ENCODE measurements around the gene GLS. TPM values are rescaled to one million over a fixed set of nuclear protein-coding genes. Genes with fewer than 3 reads are reported as not detected.

Gene GLS
- total RNA-seq, 1 donor = 588 TPM

DNA sequence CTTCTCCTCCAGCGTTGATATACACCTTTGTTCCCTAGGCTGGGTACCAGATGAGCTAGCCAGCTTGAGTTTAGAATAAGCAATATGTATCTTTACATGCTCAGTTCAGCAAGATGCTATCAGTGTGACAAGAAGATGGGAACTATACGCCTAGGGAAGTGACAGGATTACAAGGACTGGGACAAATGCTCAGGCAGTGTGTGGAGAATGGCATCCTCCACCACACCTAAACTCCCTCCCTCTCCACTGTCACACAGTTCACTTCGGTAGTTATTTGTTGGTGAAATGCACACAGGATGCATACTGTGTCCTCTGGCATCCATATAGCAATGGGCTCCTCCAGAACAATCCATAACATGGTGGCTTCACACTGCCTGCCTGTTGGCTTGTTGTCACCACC lies 125.7 kb downstream of the GLS start:
- Histone ChIP-seq H3K4me1 (ENCODE audit: insufficient read depth, low read length) (peaks cover 16% of the 10 kb centered on the region), H3K4me2 (ENCODE audit: insufficient read depth, low read length) (no peak overlapping the region), H4K20me1 (ENCODE audit: insufficient read depth, low read length) (peaks cover 26% of the 10 kb centered on the region), H3K36me3 (ENCODE audit: insufficient read depth, low read length) (peaks cover 98% of the 10 kb centered on the region), H3K79me2 (ENCODE audit: insufficient read depth, low read length) (peaks cover 40% of the 10 kb centered on the region), H3K9me3 (ENCODE audit: low read depth, low read length) (no peaks in the 10 kb centered on the region), H3K4me3 (ENCODE audit: insufficient read depth, low read length) (no peak overlapping the region), H3K27ac (ENCODE audit: low read depth, low read length) (no peak overlapping the region), H3K27me3 (ENCODE audit: insufficient read depth, low read length) (no peaks in the 10 kb centered on the region), H2AFZ (ENCODE audit: low read length) (no peak overlapping the region)
- DNase-seq (ENCODE audit: insufficient read length, low spot score, missing footprints) = no peak
- TF ChIP-seq, protein P1, sequence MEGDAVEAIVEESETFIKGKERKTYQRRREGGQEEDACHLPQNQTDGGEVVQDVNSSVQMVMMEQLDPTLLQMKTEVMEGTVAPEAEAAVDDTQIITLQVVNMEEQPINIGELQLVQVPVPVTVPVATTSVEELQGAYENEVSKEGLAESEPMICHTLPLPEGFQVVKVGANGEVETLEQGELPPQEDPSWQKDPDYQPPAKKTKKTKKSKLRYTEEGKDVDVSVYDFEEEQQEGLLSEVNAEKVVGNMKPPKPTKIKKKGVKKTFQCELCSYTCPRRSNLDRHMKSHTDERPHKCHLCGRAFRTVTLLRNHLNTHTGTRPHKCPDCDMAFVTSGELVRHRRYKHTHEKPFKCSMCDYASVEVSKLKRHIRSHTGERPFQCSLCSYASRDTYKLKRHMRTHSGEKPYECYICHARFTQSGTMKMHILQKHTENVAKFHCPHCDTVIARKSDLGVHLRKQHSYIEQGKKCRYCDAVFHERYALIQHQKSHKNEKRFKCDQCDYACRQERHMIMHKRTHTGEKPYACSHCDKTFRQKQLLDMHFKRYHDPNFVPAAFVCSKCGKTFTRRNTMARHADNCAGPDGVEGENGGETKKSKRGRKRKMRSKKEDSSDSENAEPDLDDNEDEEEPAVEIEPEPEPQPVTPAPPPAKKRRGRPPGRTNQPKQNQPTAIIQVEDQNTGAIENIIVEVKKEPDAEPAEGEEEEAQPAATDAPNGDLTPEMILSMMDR (IDR thresholded peaks at IDR 0.05; ENCODE audit: extremely low read depth, low read depth, low read length) = no peak

DNA sequence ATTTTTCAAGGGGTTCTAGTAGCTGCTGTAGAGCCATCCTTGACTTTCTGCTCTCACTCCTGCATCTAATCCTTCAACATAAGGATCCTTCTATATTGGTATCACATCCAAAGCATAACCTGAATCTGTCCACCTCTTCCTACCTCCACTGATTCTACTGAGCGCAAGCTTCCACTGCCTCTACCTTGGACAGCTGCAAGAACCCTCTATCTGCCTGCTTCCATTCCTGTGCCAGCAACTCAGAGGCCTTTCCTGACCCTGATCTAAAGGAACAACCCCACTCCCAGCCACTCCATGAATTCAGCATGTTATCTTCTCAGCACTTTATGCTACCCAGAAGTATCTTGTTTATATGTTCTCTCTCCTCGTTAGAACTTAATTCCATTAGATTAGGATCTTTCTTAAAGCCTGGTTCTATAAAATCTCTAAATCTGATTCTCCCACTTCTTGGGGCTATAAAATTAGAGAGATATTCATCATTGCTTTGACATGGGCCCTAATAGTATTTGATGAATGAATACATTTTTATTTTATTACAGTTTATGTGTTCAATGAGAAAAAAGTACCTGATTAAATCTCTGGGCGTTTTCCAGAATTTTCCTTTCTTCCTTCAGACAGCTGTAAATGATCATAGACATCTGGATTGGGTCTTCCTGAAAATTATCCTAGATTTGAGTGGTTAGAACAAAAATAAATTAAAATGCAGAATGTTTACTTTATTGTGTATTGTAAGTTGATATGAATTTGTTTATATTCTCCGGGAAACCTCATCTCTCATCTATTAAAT lies 126.6 kb downstream of the GLS start:
- H3K79me2 ChIP-seq (ENCODE audit: insufficient read depth, low read length) = peaks cover 47% of the 10 kb centered on the region
- H2AFZ ChIP-seq (ENCODE audit: low read length) = no peak overlapping the region
- H3K9me3 ChIP-seq (ENCODE audit: low read depth, low read length) = no peaks in the 10 kb centered on the region
- no peak overlapping the region for H3K4me3 ChIP-seq (ENCODE audit: insufficient read depth, low read length)
- H3K36me3 ChIP-seq (ENCODE audit: insufficient read depth, low read length) = peaks cover 95% of the 10 kb centered on the region
- no peak for DNase-seq (ENCODE audit: insufficient read length, low spot score, missing footprints)
- TF ChIP-seq, protein P1 (IDR thresholded peaks at IDR 0.05; ENCODE audit: extremely low read depth, low read depth, low read length) = no peak
- H3K27ac ChIP-seq (ENCODE audit: low read depth, low read length) = no peak overlapping the region
- peaks cover 30% of the 10 kb centered on the region for H4K20me1 ChIP-seq (ENCODE audit: insufficient read depth, low read length)
- H3K4me1 ChIP-seq (ENCODE audit: insufficient read depth, low read length) = peaks cover 22% of the 10 kb centered on the region
- H3K27me3 ChIP-seq (ENCODE audit: insufficient read depth, low read length) = no peaks in the 10 kb centered on the region
- no peak overlapping the region for H3K4me2 ChIP-seq (ENCODE audit: insufficient read depth, low read length)

DNA sequence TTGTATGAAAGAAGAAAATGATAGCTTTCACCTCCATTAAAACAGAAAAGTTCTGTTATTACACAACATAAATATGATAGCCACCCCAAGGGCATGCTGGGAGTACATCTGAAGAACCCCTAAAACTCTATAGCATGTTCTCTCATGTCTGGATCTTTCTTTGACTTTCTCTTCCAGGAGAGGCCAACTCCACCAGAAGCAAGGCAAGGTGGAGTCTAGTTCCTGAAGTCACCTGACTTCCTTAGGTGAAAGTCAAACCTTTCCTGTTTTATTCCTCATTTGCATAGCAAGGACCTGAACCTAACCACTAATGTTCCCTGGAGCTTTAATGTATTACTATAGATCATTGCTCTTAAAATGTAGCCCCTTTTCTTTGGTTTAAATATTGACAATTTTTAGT lies 127.7 kb downstream of the GLS start:
- Histone ChIP-seq H3K9me3 (ENCODE audit: low read depth, low read length) (no peaks in the 10 kb centered on the region), H3K4me1 (ENCODE audit: insufficient read depth, low read length) (peaks cover 28% of the 10 kb centered on the region), H4K20me1 (ENCODE audit: insufficient read depth, low read length) (peaks cover 38% of the 10 kb centered on the region), H3K4me3 (ENCODE audit: insufficient read depth, low read length) (no peak overlapping the region), H3K79me2 (ENCODE audit: insufficient read depth, low read length) (peaks cover 58% of the 10 kb centered on the region), H3K27ac (ENCODE audit: low read depth, low read length) (no peak overlapping the region), H3K36me3 (ENCODE audit: insufficient read depth, low read length) (peaks cover 88% of the 10 kb centered on the region), H3K27me3 (ENCODE audit: insufficient read depth, low read length) (no peaks in the 10 kb centered on the region), H3K4me2 (ENCODE audit: insufficient read depth, low read length) (no peak overlapping the region), H2AFZ (ENCODE audit: low read length) (no peak overlapping the region)
- no peak for DNase-seq (ENCODE audit: insufficient read length, low spot score, missing footprints)
- TF ChIP-seq, protein P1 (IDR thresholded peaks at IDR 0.05; ENCODE audit: extremely low read depth, low read depth, low read length) = no peak

DNA sequence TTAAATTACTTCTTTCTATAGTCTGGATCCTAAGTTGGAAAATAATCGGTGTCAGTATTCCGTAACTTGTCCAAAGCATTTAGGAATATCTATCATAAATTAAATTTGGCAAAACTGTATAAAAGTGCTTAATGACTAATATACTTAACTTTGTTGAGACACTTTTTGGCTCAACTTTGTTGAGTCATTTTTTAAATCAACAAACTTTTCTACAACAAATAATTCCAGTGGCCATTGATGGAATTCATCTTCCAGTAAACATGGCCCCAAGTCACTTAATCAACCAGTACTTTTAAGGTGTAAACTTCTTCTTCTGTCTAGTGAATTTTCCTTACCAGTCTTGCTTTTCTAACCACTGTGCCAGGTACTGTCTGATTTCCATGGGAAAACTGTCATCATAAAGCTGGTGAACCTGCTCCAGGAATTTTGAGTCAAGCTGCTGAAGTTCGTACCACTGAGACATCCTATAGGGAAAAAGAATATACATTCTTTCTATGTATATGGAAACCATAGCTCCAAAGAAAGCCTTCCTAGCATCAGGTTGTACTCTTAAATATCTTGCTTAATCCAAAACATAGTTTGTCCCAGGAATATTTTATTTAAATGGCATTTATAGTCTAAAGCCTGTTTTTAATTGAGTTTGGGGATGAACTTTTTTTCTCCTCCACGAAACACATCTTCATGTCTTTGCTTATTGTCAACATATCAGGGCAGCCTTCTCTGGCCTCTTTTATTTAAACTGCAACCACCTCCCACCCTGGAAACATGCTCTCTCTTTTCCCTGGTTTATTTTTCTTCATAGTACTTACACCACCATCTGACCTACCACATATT lies 129.1 kb downstream of the GLS start:
- no peak overlapping the region for H2AFZ ChIP-seq (ENCODE audit: low read length)
- peaks cover 33% of the 10 kb centered on the region for H3K4me1 ChIP-seq (ENCODE audit: insufficient read depth, low read length)
- peaks cover 44% of the 10 kb centered on the region for H4K20me1 ChIP-seq (ENCODE audit: insufficient read depth, low read length)
- no peak overlapping the region for H3K4me3 ChIP-seq (ENCODE audit: insufficient read depth, low read length)
- peak overlapping the region; percentile 6 for H3K4me2 ChIP-seq (ENCODE audit: insufficient read depth, low read length)
- TF ChIP-seq, protein P1 (IDR thresholded peaks at IDR 0.05; ENCODE audit: extremely low read depth, low read depth, low read length) = no peak
- no peak for DNase-seq (ENCODE audit: insufficient read length, low spot score, missing footprints)
- H3K9me3 ChIP-seq (ENCODE audit: low read depth, low read length) = no peaks in the 10 kb centered on the region
- peak overlapping the region; percentile 8 for H3K27ac ChIP-seq (ENCODE audit: low read depth, low read length)
- peaks cover 62% of the 10 kb centered on the region for H3K79me2 ChIP-seq (ENCODE audit: insufficient read depth, low read length)
- no peaks in the 10 kb centered on the region for H3K27me3 ChIP-seq (ENCODE audit: insufficient read depth, low read length)
- peaks cover 74% of the 10 kb centered on the region for H3K36me3 ChIP-seq (ENCODE audit: insufficient read depth, low read length)

Data from osteoblast (primary cell).